Measurements from ENCODE around the gene VIL1. TPM values are rescaled to one million over a fixed set of nuclear protein-coding genes. Genes with fewer than 3 reads are reported as not detected.

Gene VIL1
- total RNA-seq, 1 experiment from 2014 or later, result 0.49 TPM

DNA sequence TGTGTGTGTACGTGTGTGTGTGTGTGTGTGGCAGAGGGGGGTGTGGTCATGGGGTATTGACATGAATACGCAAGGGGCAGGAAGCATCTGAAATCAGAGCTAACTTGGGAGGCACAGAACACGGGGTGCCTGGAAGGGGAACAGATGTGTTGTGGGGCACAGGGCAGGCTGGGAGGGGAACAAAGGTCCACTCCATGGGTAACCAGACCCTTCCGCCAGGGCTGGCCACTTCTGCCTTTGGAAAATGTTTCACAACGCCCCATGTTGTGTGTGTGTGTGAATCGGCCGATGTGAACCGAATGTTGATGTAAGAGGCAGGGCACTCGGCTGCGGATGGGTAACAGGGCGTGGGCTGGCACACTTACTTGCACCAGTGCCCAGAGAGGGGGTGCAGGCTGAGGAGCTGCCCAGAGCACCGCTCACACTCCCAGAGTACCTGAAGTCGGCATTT is 37.0 kb upstream of the VIL1 start, which contains the start of gene SLC11A1 (continued):
- TF ChIP-seq, protein P1, sequence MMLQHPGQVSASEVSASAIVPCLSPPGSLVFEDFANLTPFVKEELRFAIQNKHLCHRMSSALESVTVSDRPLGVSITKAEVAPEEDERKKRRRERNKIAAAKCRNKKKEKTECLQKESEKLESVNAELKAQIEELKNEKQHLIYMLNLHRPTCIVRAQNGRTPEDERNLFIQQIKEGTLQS (IDR thresholded peaks at IDR 0.05), result no peak
- TF ChIP-seq ZFX (IDR thresholded peaks at IDR 0.05) (no peak), ZBTB33 (IDR thresholded peaks at IDR 0.05; ENCODE audit: extremely low read depth, insufficient replicate concordance, low read length) (no peak)
- TF ChIP-seq, protein P2, sequence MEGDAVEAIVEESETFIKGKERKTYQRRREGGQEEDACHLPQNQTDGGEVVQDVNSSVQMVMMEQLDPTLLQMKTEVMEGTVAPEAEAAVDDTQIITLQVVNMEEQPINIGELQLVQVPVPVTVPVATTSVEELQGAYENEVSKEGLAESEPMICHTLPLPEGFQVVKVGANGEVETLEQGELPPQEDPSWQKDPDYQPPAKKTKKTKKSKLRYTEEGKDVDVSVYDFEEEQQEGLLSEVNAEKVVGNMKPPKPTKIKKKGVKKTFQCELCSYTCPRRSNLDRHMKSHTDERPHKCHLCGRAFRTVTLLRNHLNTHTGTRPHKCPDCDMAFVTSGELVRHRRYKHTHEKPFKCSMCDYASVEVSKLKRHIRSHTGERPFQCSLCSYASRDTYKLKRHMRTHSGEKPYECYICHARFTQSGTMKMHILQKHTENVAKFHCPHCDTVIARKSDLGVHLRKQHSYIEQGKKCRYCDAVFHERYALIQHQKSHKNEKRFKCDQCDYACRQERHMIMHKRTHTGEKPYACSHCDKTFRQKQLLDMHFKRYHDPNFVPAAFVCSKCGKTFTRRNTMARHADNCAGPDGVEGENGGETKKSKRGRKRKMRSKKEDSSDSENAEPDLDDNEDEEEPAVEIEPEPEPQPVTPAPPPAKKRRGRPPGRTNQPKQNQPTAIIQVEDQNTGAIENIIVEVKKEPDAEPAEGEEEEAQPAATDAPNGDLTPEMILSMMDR (IDR thresholded peaks at IDR 0.05 in 2 of 3, conservative IDR thresholded peaks at IDR 0.05 in 1 of 3; ENCODE audit: borderline replicate concordance in 1 of 3, insufficient read depth in 1 of 3, low read depth in 2 of 3, low read length in 2 of 3), result no peak

DNA sequence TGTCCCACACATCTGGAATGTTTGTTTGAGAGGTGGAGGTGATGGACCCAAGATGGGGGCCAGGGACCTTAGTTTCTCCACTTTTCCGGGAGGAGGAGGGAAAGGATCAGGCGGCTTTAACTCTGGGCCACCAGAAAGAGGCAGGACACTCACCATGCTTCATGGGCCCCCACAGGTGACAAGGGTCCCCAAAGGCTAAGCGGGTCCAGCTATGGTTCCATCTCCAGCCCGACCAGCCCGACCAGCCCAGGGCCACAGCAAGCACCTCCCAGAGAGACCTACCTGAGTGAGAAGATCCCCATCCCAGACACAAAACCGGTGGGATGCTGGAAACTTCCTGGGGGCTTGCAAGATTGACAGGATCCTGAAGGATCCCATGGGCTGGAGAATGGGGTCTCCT is 36.1 kb upstream of the VIL1 start:
- Histone ChIP-seq H3K9me3 (ENCODE audit: control insufficient read depth in 1 of 2, insufficient read depth in 1 of 2, low read depth in 1 of 2, low read length in 2 of 2) (no peaks in the 10 kb centered on the region), H3K9me2 (ENCODE audit: insufficient read depth) (no peaks in the 10 kb centered on the region), H2AFZ (ENCODE audit: low read depth, low read length, poor library complexity, severe bottlenecking) (no peak overlapping the region), H3K9ac (ENCODE audit: low read length) (no peak overlapping the region), H3K27me3 (ENCODE audit: insufficient read depth, low read length) (no peaks in the 10 kb centered on the region), H3K4me1 (ENCODE audit: control insufficient read depth in 1 of 2, insufficient read depth in 2 of 2, low read length in 2 of 2) (peaks cover 0 to 8% of the 10 kb centered on the region in 2 experiments; a peak in 2 of 4 replicates), H3K79me2 (ENCODE audit: insufficient read depth, low read length) (no peaks in the 10 kb centered on the region), H3K36me3 (ENCODE audit: control insufficient read depth in 1 of 2, insufficient read depth in 2 of 2, low read length in 2 of 2) (no peaks in the 10 kb centered on the region), H4K20me1 (ENCODE audit: insufficient read depth) (no peaks in the 10 kb centered on the region), H3K27ac (ENCODE audit: low read depth, low read length) (no peak overlapping the region), H3K4me3 (replicated peaks in 1 of 2; ENCODE audit: low read depth in 1 of 2, low read length in 2 of 2) (no peak overlapping the region), H3K4me2 (ENCODE audit: low read length) (no peak overlapping the region)
- RAD21 ChIA-PET (ENCODE audit: low non-redundant PET in 1 of 2, low total read pairs in 2 of 2, uncharacterized antibody in 2 of 2, unreplicated experiment in 2 of 2), result no interaction called here
- ATAC-seq (no peak), DNase-seq (ENCODE audit: low read depth, low spot score) (no peak)
- CTCF ChIA-PET, result no interaction called here
- BruUV-seq (replicated peaks), result no TSS peak
- intact Hi-C loops (cut with micrococcal nuclease), result no loop called here
- POLR2A ChIA-PET, result no interaction called here
- TF ChIP-seq, protein P3, sequence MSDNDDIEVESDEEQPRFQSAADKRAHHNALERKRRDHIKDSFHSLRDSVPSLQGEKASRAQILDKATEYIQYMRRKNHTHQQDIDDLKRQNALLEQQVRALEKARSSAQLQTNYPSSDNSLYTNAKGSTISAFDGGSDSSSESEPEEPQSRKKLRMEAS (IDR thresholded peaks at IDR 0.05), result no peak
- TF ChIP-seq EGR1 (IDR thresholded peaks at IDR 0.05; ENCODE audit: low read depth), result no peak
- no peak for TF ChIP-seq SRF (IDR thresholded peaks at IDR 0.05; ENCODE audit: low read depth)
- TF ChIP-seq TCF7L2 (IDR thresholded peaks at IDR 0.05; ENCODE audit: borderline replicate concordance, extremely low read depth, insufficient read depth, insufficient read length), result no peak
- no peak for TF ChIP-seq SIN3A (IDR thresholded peaks at IDR 0.05; ENCODE audit: low read depth)
- TF ChIP-seq ZNF274 (IDR thresholded peaks at IDR 0.05; ENCODE audit: low read depth, low read length), result no peak
- TF ChIP-seq, protein P2 (IDR thresholded peaks at IDR 0.05 in 2 of 3, conservative IDR thresholded peaks at IDR 0.05 in 1 of 3; ENCODE audit: borderline replicate concordance in 1 of 3, insufficient read depth in 1 of 3, low read depth in 2 of 3, low read length in 2 of 3), result no peak
- no peak for TF ChIP-seq JUND (IDR thresholded peaks at IDR 0.05)
- no peak for TF ChIP-seq SP1 (IDR thresholded peaks at IDR 0.05; ENCODE audit: low read depth)
- TF ChIP-seq CEBPB (IDR thresholded peaks at IDR 0.05; ENCODE audit: low read depth), result no peak
- TF ChIP-seq ZFX (IDR thresholded peaks at IDR 0.05), result no peak
- no peak for TF ChIP-seq FOSL1 (IDR thresholded peaks at IDR 0.05; ENCODE audit: low read depth)
- no peak for TF ChIP-seq ELF1 (IDR thresholded peaks at IDR 0.05; ENCODE audit: borderline replicate concordance, low read depth)
- TF ChIP-seq RAD21 (IDR thresholded peaks at IDR 0.05; ENCODE audit: low read depth), result no peak
- no peak for TF ChIP-seq EZH2phosphoT487 (IDR thresholded peaks at IDR 0.05; ENCODE audit: borderline replicate concordance)
- TF ChIP-seq POLR2A (IDR thresholded peaks at IDR 0.05; ENCODE audit: borderline replicate concordance, extremely low read depth, insufficient read depth, insufficient read length), result no peak
- no peak for TF ChIP-seq POLR2AphosphoS5 (IDR thresholded peaks at IDR 0.05; ENCODE audit: low read depth, low read length)
